ENCODE results near the gene ING4.

DNA sequence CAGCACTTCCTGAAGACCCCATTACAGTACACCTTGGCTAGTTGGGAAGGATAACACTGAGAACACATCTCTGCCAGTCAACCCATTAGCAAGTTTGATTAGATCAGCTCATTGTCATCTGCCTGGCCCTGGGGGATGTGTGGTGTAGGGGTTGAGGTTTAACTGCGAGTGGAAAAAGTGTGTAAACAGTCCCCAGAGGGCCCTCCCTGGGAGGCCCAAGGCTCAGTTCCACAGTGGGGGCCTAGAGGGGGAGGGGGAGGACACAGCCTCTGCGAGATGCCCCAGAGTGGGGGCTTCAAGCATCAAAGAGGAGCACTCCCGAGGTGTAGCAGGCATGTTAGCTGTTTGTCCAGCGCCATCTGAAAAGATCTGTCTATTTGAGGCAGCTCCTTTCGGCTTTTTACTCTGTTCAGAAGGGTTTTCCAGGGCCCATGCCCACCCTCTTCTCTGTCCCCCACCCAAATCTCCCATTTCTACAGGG lies 27.5 kb downstream of the ING4 start:
- TF ChIP-seq CBX8 (IDR thresholded peaks at IDR 0.05): no peak
- TF ChIP-seq KDM1A (IDR thresholded peaks at IDR 0.05; ENCODE audit: low read depth): no peak
- TF ChIP-seq POLR2A (IDR thresholded peaks at IDR 0.05; ENCODE audit: low read length): no peak
- TF ChIP-seq, protein P1, sequence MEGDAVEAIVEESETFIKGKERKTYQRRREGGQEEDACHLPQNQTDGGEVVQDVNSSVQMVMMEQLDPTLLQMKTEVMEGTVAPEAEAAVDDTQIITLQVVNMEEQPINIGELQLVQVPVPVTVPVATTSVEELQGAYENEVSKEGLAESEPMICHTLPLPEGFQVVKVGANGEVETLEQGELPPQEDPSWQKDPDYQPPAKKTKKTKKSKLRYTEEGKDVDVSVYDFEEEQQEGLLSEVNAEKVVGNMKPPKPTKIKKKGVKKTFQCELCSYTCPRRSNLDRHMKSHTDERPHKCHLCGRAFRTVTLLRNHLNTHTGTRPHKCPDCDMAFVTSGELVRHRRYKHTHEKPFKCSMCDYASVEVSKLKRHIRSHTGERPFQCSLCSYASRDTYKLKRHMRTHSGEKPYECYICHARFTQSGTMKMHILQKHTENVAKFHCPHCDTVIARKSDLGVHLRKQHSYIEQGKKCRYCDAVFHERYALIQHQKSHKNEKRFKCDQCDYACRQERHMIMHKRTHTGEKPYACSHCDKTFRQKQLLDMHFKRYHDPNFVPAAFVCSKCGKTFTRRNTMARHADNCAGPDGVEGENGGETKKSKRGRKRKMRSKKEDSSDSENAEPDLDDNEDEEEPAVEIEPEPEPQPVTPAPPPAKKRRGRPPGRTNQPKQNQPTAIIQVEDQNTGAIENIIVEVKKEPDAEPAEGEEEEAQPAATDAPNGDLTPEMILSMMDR (IDR thresholded peaks at IDR 0.05): no peak

Data from A549 (cell line).